OCI-LY1 (cell line): ENCODE results near the gene IFT172.

ENCODE experiments used
- EZH2 ChIP-seq: fragments of 200-600 bp; sonication (generic), shearing (Covaris generic); IDR thresholded peaks from 2 replicates; pipeline ENCODE4 v1.8.0; 2017; ENCODE audit warnings: borderline replicate concordance, mixed run types, mild to moderate bottlenecking, antibody characterized with exemption, low read length, moderate library complexity, mixed read lengths
- TF ChIP-seq, protein P1 (sequence below): fragments of 200-600 bp; sonication (generic), shearing (Covaris generic); IDR thresholded peaks from 2 replicates; pipeline ENCODE4 v1.5.1; 2017; ENCODE audit warnings: mild to moderate bottlenecking, antibody characterized with exemption, low read length, moderate library complexity, mixed read lengths

DNA sequence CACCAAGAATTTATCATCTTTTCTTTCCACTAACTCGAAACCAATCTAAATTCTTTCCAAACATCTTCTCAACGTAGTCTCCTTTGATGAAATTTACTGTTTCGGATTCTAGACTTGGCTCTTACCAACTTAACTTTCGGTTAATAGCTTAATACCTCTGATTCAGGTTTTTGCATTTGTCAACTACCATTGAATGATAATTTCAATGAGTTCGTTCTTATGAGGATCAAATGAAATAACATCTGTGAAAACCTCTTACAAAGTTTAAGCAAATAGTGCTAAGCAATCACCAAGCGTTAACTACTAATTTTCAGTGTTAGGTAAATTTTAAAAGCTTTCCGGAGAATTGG, 61.7 kb downstream of the IFT172 start:
- TF ChIP-seq, protein P1, sequence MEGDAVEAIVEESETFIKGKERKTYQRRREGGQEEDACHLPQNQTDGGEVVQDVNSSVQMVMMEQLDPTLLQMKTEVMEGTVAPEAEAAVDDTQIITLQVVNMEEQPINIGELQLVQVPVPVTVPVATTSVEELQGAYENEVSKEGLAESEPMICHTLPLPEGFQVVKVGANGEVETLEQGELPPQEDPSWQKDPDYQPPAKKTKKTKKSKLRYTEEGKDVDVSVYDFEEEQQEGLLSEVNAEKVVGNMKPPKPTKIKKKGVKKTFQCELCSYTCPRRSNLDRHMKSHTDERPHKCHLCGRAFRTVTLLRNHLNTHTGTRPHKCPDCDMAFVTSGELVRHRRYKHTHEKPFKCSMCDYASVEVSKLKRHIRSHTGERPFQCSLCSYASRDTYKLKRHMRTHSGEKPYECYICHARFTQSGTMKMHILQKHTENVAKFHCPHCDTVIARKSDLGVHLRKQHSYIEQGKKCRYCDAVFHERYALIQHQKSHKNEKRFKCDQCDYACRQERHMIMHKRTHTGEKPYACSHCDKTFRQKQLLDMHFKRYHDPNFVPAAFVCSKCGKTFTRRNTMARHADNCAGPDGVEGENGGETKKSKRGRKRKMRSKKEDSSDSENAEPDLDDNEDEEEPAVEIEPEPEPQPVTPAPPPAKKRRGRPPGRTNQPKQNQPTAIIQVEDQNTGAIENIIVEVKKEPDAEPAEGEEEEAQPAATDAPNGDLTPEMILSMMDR: no peak
- no peak for TF ChIP-seq EZH2
